GM12878 (cell line): Measurements from ENCODE around the gene CDH7.

ENCODE experiments used
- HCFC1 ChIP-seq: fragments of 150-350 bp; IDR thresholded peaks from 2 replicates; pipeline ENCODE4 v1.6.1; 2014; ENCODE audit warnings: low read length
- TAF1 ChIP-seq: IDR thresholded peaks from 2 replicates; pipeline ENCODE4 v1.6.1; 2011; ENCODE audit warnings: mild to moderate bottlenecking, low read depth, low read length, borderline replicate concordance
- TF ChIP-seq, protein P1 (sequence below): IDR thresholded peaks from 2 replicates; pipeline ENCODE4 v1.6.1; 2011; ENCODE audit warnings: low read depth, mild to moderate bottlenecking, low read length, moderate library complexity, borderline replicate concordance; ENCODE audit errors: extremely low read depth
- TF ChIP-seq, protein P2 (sequence below), 3 experiments: IDR thresholded peaks in 2 of 3; conservative IDR thresholded peaks in 1 of 3; 2 replicates each; pipeline ENCODE4 v1.5.1; 2011; ENCODE audit warnings: low read depth in 3 of 3, low read length in 3 of 3, mild to moderate bottlenecking in 3 of 3, control low read depth in 2 of 3, moderate library complexity in 2 of 3, inconsistent platforms in 1 of 3, mixed read lengths in 1 of 3; ENCODE audit not compliant: control insufficient read depth in 2 of 3, insufficient read depth in 1 of 3; ENCODE audit errors: extremely low read depth in 1 of 3
- TF ChIP-seq, protein P3 (sequence below): IDR thresholded peaks from 2 replicates; pipeline ENCODE4 v1.6.1; 2011; ENCODE audit warnings: mild to moderate bottlenecking, low read depth, low read length, moderate library complexity; ENCODE audit not compliant: insufficient replicate concordance

DNA sequence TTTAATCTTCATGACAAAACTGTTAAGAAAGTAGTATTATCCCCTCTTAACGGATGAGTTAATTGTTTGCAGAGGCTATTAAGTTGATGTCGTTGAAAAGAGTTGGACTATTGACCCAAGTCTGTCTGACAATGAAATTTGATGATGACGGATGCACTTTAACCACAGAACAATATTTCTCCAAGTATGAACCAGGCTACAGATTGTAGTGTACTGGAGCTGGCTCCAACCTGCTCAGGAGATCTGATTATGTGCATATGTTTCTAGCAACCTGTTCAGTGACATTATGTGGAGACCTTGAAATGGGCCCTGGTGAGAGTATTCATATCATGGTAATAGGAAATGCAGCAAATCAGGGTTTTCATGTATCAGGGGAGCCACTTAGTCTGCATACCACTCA lies 174.1 kb downstream of the CDH7 start:
- TF ChIP-seq, protein P1, sequence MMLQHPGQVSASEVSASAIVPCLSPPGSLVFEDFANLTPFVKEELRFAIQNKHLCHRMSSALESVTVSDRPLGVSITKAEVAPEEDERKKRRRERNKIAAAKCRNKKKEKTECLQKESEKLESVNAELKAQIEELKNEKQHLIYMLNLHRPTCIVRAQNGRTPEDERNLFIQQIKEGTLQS, result no peak
- TF ChIP-seq, protein P2, sequence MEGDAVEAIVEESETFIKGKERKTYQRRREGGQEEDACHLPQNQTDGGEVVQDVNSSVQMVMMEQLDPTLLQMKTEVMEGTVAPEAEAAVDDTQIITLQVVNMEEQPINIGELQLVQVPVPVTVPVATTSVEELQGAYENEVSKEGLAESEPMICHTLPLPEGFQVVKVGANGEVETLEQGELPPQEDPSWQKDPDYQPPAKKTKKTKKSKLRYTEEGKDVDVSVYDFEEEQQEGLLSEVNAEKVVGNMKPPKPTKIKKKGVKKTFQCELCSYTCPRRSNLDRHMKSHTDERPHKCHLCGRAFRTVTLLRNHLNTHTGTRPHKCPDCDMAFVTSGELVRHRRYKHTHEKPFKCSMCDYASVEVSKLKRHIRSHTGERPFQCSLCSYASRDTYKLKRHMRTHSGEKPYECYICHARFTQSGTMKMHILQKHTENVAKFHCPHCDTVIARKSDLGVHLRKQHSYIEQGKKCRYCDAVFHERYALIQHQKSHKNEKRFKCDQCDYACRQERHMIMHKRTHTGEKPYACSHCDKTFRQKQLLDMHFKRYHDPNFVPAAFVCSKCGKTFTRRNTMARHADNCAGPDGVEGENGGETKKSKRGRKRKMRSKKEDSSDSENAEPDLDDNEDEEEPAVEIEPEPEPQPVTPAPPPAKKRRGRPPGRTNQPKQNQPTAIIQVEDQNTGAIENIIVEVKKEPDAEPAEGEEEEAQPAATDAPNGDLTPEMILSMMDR (IDR thresholded peaks at IDR 0.05 in 2 of 3, conservative IDR thresholded peaks at IDR 0.05 in 1 of 3; ENCODE audit: control insufficient read depth in 2 of 3, extremely low read depth in 1 of 3, insufficient read depth in 1 of 3, low read depth in 3 of 3, low read length in 3 of 3), result no peak
- TF ChIP-seq TAF1 (no peak), HCFC1 (no peak)
- TF ChIP-seq, protein P3, sequence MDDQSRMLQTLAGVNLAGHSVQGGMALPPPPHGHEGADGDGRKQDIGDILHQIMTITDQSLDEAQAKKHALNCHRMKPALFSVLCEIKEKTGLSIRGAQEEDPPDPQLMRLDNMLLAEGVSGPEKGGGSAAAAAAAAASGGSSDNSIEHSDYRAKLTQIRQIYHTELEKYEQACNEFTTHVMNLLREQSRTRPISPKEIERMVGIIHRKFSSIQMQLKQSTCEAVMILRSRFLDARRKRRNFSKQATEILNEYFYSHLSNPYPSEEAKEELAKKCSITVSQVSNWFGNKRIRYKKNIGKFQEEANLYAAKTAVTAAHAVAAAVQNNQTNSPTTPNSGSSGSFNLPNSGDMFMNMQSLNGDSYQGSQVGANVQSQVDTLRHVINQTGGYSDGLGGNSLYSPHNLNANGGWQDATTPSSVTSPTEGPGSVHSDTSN, result no peak
